ENCODE data around the gene ARNT2.

DNA sequence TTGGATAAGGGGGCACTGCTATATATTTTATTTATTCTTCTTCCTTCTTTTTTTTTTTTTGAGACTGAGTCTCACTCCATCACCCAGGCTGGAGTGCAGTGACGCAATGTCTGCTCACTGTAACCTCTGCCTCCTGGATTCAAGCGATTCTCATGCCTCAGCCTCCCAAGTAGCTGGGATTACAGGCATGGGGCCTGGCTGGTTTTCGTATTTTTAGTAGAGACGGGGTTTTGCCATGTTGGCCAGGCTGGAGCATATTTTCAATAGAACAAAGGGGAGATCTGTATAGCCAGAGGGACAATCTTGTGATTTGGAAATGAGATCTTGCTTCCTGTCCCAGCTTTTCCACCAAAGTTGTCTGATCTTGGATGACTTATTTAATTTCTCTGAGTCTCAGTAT lies 157.9 kb downstream of the ARNT2 start:
- TF ChIP-seq CTCF (IDR thresholded peaks at IDR 0.05): no peak
- TF ChIP-seq POLR2A (IDR thresholded peaks at IDR 0.05): no peak
